ENCODE measurements around the gene COMMD1. TPM values are rescaled to one million over a fixed set of nuclear protein-coding genes. Genes with fewer than 3 reads are reported as not detected.
"Not testable (repeated sequence)": the region's sequence is repeated elsewhere in the genome, so short reads cannot be mapped to it uniquely, and the experiment has no call there.

The COMMD1 gene
- total RNA-seq, 1 experiment from 2014 or later: 48.9 TPM

GRCh38 chr2:61900281-61900680 lies 5.2 kb upstream of the COMMD1 start:
- DNase-seq: no peak
- Histone ChIP-seq H3K36me3 (no peaks in the 10 kb centered on the region), H3K9me3 (replicated peaks) (0 out of 2 replicates have a peak, but pooled peaks cover 2% of the 10 kb centered on the region), H3K27me3 (no peaks in the 10 kb centered on the region), H3K4me3 (no peak overlapping the region), H3K4me1 (no peaks in the 10 kb centered on the region), H3K27ac (no peak overlapping the region)

GRCh38 chr2:61906186-61906470 lies 654 bp downstream of the COMMD1 start:
- H3K27ac ChIP-seq: peak overlapping the region; percentile 55
- H3K4me3 ChIP-seq: peak overlapping the region; percentile 73
- no peaks in the 10 kb centered on the region for H3K4me1 ChIP-seq
- no peaks in the 10 kb centered on the region for H3K36me3 ChIP-seq
- no peaks in the 10 kb centered on the region for H3K27me3 ChIP-seq
- H3K9me3 ChIP-seq (replicated peaks): no peaks in the 10 kb centered on the region
- no peak for DNase-seq

GRCh38 chr2:61909116-61909515 lies 3.6 kb downstream of the COMMD1 start:
- Histone ChIP-seq H3K9me3 (replicated peaks) (no peaks in the 10 kb centered on the region), H3K4me3 (no peak overlapping the region), H3K36me3 (no peaks in the 10 kb centered on the region), H3K27me3 (no peaks in the 10 kb centered on the region), H3K27ac (no peak overlapping the region), H3K4me1 (no peaks in the 10 kb centered on the region)
- no peak for DNase-seq

- H3K4me1 ChIP-seq: no peaks in the 10 kb centered on the region
- H3K9me3 ChIP-seq (replicated peaks): no peaks in the 10 kb centered on the region
- no peak overlapping the region for H3K4me3 ChIP-seq
- H3K27me3 ChIP-seq: no peaks in the 10 kb centered on the region
- no peak overlapping the region for H3K27ac ChIP-seq
- no peaks in the 10 kb centered on the region for H3K36me3 ChIP-seq
- DNase-seq: no peak
These were observed 5.1 kb downstream of the COMMD1 start for GRCh38 chr2:61910603-61911002.

GRCh38 chr2:61911510-61911909 lies 6.0 kb downstream of the COMMD1 start:
- no peaks in the 10 kb centered on the region for H3K27me3 ChIP-seq
- no peak overlapping the region for H3K4me3 ChIP-seq
- no peak overlapping the region for H3K27ac ChIP-seq
- no peaks in the 10 kb centered on the region for H3K9me3 ChIP-seq (replicated peaks)
- H3K36me3 ChIP-seq: no peaks in the 10 kb centered on the region
- no peak for DNase-seq
- no peaks in the 10 kb centered on the region for H3K4me1 ChIP-seq

- not testable (repeated sequence) for H3K27ac ChIP-seq; H3K4me1 ChIP-seq; DNase-seq; H3K27me3 ChIP-seq; H3K9me3 ChIP-seq (replicated peaks); H3K4me3 ChIP-seq; H3K36me3 ChIP-seq
These were observed 9.3 kb downstream of the COMMD1 start for GRCh38 chr2:61914794-61915193.

- Histone ChIP-seq H3K4me1 (no peaks in the 10 kb centered on the region), H3K4me3 (no peak overlapping the region), H3K27ac (no peak overlapping the region), H3K9me3 (replicated peaks) (no peaks in the 10 kb centered on the region), H3K36me3 (no peaks in the 10 kb centered on the region), H3K27me3 (no peaks in the 10 kb centered on the region)
- no peak for DNase-seq
These were observed 15.1 kb downstream of the COMMD1 start for GRCh38 chr2:61920548-61920947.

- Histone ChIP-seq H3K36me3 (no peaks in the 10 kb centered on the region), H3K9me3 (replicated peaks) (no peaks in the 10 kb centered on the region), H3K4me1 (no peaks in the 10 kb centered on the region), H3K27me3 (no peaks in the 10 kb centered on the region), H3K27ac (no peak overlapping the region), H3K4me3 (no peak overlapping the region)
- DNase-seq: no peak
These were observed 17.2 kb downstream of the COMMD1 start for GRCh38 chr2:61922714-61923113.

GRCh38 chr2:61924895-61925663 lies 19.6 kb downstream of the COMMD1 start:
- peaks cover 3% of the 10 kb centered on the region; the same call in 1 of the 2 replicates for H3K4me1 ChIP-seq
- no peak overlapping the region for H3K4me3 ChIP-seq
- H3K36me3 ChIP-seq: no peaks in the 10 kb centered on the region
- H3K27me3 ChIP-seq: no peaks in the 10 kb centered on the region
- H3K9me3 ChIP-seq (replicated peaks): no peaks in the 10 kb centered on the region
- H3K27ac ChIP-seq: no peak overlapping the region
- DNase-seq: no peak

GRCh38 chr2:61926531-61927477 lies 21.3 kb downstream of the COMMD1 start:
- Histone ChIP-seq H3K27ac (no peak overlapping the region), H3K36me3 (no peaks in the 10 kb centered on the region), H3K4me1 (peaks cover 3% of the 10 kb centered on the region; the same call in 1 of the 2 replicates), H3K4me3 (no peak overlapping the region), H3K9me3 (replicated peaks) (no peaks in the 10 kb centered on the region), H3K27me3 (no peaks in the 10 kb centered on the region)
- no peak for DNase-seq

- Histone ChIP-seq H3K4me1 (peaks cover 3% of the 10 kb centered on the region; the same call in 1 of the 2 replicates), H3K27ac (no peak overlapping the region), H3K9me3 (replicated peaks) (no peaks in the 10 kb centered on the region), H3K4me3 (no peak overlapping the region), H3K36me3 (no peaks in the 10 kb centered on the region), H3K27me3 (no peaks in the 10 kb centered on the region)
- no peak for DNase-seq
These were observed 23.5 kb downstream of the COMMD1 start for GRCh38 chr2:61928826-61929461.

GRCh38 chr2:61937098-61937497 lies 31.6 kb downstream of the COMMD1 start:
- 0 out of 2 replicates have a peak, but pooled peaks cover 2% of the 10 kb centered on the region for H3K36me3 ChIP-seq
- H3K27me3 ChIP-seq: no peaks in the 10 kb centered on the region
- no peaks in the 10 kb centered on the region for H3K9me3 ChIP-seq (replicated peaks)
- H3K4me1 ChIP-seq: peaks cover 9% of the 10 kb centered on the region
- H3K27ac ChIP-seq: no peak overlapping the region
- H3K4me3 ChIP-seq: no peak overlapping the region
- DNase-seq: no peak

- no peak overlapping the region for H3K27ac ChIP-seq
- no peaks in the 10 kb centered on the region for H3K27me3 ChIP-seq
- H3K4me1 ChIP-seq: peaks cover 9% of the 10 kb centered on the region
- 0 out of 2 replicates have a peak, but pooled peaks cover 2% of the 10 kb centered on the region for H3K36me3 ChIP-seq
- no peak overlapping the region for H3K4me3 ChIP-seq
- H3K9me3 ChIP-seq (replicated peaks): no peaks in the 10 kb centered on the region
- peak in 1 of 2 experiments; percentile 35 for DNase-seq
These were observed 32.4 kb downstream of the COMMD1 start for GRCh38 chr2:61937886-61938285.

GRCh38 chr2:61938511-61938910 lies 33.0 kb downstream of the COMMD1 start:
- no peak for DNase-seq
- H3K9me3 ChIP-seq (replicated peaks): no peaks in the 10 kb centered on the region
- H3K36me3 ChIP-seq: 0 out of 2 replicates have a peak, but pooled peaks cover 2% of the 10 kb centered on the region
- peaks cover 9% of the 10 kb centered on the region for H3K4me1 ChIP-seq
- H3K27me3 ChIP-seq: no peaks in the 10 kb centered on the region
- no peak overlapping the region for H3K27ac ChIP-seq
- H3K4me3 ChIP-seq: no peak overlapping the region

- no peak for DNase-seq
- Histone ChIP-seq H3K36me3 (0 out of 2 replicates have a peak, but pooled peaks cover 2% of the 10 kb centered on the region), H3K4me3 (no peak overlapping the region), H3K9me3 (replicated peaks) (no peaks in the 10 kb centered on the region), H3K27ac (no peak overlapping the region), H3K4me1 (peaks cover 2% of the 10 kb centered on the region; the same call in 1 of the 2 replicates), H3K27me3 (no peaks in the 10 kb centered on the region)
These were observed 37.8 kb downstream of the COMMD1 start for GRCh38 chr2:61943251-61943650.

All from SJCRH30 (cell line).